H1 (cell line): Measurements from ENCODE around the gene TTLL1. TPM values are rescaled to one million over a fixed set of nuclear protein-coding genes. Genes with fewer than 3 reads are reported as not detected.

Source experiments
- CTCF ChIA-PET: fragments of 300-600 bp; sonication (Branson Sonifier 250); formaldehyde crosslinking; loops from one replicate; lab custom pipeline; 2021; ENCODE audit not compliant: partially characterized antibody; lab: Charles Lee
- POLR2A ChIA-PET: fragments of 300-600 bp; sonication (Branson Sonifier 250); formaldehyde crosslinking; loops from one replicate; lab custom pipeline; 2021; ENCODE audit warnings: inconsistent platforms; ENCODE audit not compliant: partially characterized antibody; lab: Charles Lee
- DNase-seq, 2 experiments: peaks; one replicate each; pipeline versions ENCODE4 v3.0.0 to v3.0.0-alpha.2; 2010 to 2022; ENCODE audit warnings: low spot score in 2 of 2, low read depth in 1 of 2, mixed read lengths in 1 of 2
- FAIRE-seq: peaks from 2 replicates; lab custom pipeline; 2011; peaks lifted over from hg19 to GRCh38; lab: Jason Lieb, UNC
- H2AFZ ChIP-seq: 2 replicates; pipeline ENCODE4 v1.8.1; 2012; ENCODE audit warnings: low read length, inconsistent platforms
- H2AK5ac ChIP-seq: 2 replicates; pipeline ENCODE4 v1.6.1; 2013; ENCODE audit warnings: low read depth, low read length
- H2BK120ac ChIP-seq: replicated peaks from 2 replicates; pipeline ENCODE3; 2013; ENCODE audit warnings: low read depth, low read length, inconsistent platforms
- H2BK12ac ChIP-seq: 2 replicates; pipeline ENCODE4 v1.6.1; 2013; ENCODE audit warnings: low read depth, low read length
- H2BK15ac ChIP-seq: 2 replicates; pipeline ENCODE4 v1.6.1; 2013; ENCODE audit warnings: low read length
- H2BK20ac ChIP-seq: 2 replicates; pipeline ENCODE4 v1.6.1; 2013; ENCODE audit warnings: low read length
- H2BK5ac ChIP-seq: 2 replicates; pipeline ENCODE4 v1.6.1; 2013; ENCODE audit warnings: low read depth, low read length
- H3K14ac ChIP-seq: 2 replicates; pipeline ENCODE4 v1.6.1; 2013; ENCODE audit warnings: inconsistent platforms; ENCODE audit not compliant: insufficient read length
- H3K18ac ChIP-seq: 2 replicates; pipeline ENCODE4 v1.6.1; 2013; ENCODE audit warnings: low read length; ENCODE audit errors: extremely low read depth
- H3K23ac ChIP-seq: 2 replicates; pipeline ENCODE4 v1.6.1; 2013; ENCODE audit warnings: inconsistent platforms; ENCODE audit not compliant: insufficient read length
- H3K23me2 ChIP-seq: 2 replicates; pipeline ENCODE4 v1.6.1; 2013; ENCODE audit warnings: low read depth, low read length
- H3K27ac ChIP-seq: 2 replicates; pipeline ENCODE4 v1.6.1; 2011; ENCODE audit warnings: low read depth, low read length, inconsistent platforms
- H3K27me3 ChIP-seq, 4 experiments: replicated peaks in 1 of 4; 1 replicate in 1 of 4; 2 replicates in 3 of 4; pipeline versions ENCODE4 v1.6.1 to v1.8.1; 2011 to 2013; ENCODE audit warnings: low read length in 3 of 4, mild to moderate bottlenecking in 3 of 4, inconsistent platforms in 2 of 4, mixed read lengths in 2 of 4, moderate library complexity in 1 of 4; ENCODE audit not compliant: control insufficient read depth in 3 of 4, insufficient read depth in 3 of 4; ENCODE audit errors: extremely low read depth in 1 of 4
- H3K36me3 ChIP-seq, 4 experiments: 2 replicates each; pipeline versions ENCODE4 v1.6.1 to v1.8.1; 2011 to 2013; ENCODE audit warnings: mild to moderate bottlenecking in 4 of 4, low read length in 3 of 4, moderate library complexity in 2 of 4, control low read depth in 1 of 4, inconsistent platforms in 1 of 4; ENCODE audit not compliant: insufficient read depth in 4 of 4, control insufficient read depth in 2 of 4
- H3K4ac ChIP-seq: replicated peaks from 2 replicates; pipeline ENCODE3; 2013; ENCODE audit warnings: low read length, low read depth, mixed read lengths, inconsistent platforms; ENCODE audit not compliant: insufficient read length
- H3K4me1 ChIP-seq, 4 experiments: replicated peaks in 1 of 4; 1 replicate in 1 of 4; 2 replicates in 3 of 4; pipeline versions ENCODE4 v1.6.1 to v1.8.1; 2011 to 2013; ENCODE audit warnings: low read length in 3 of 4, inconsistent platforms in 2 of 4, mixed read lengths in 1 of 4; ENCODE audit not compliant: insufficient read depth in 4 of 4, control insufficient read depth in 3 of 4
- H3K4me2 ChIP-seq, 2 experiments: 2 replicates each; pipeline versions ENCODE4 v1.6.1 to v1.8.1; 2011 to 2013; ENCODE audit warnings: low read depth in 2 of 2, low read length in 2 of 2, control low read depth in 1 of 2, inconsistent platforms in 1 of 2, mild to moderate bottlenecking in 1 of 2; ENCODE audit not compliant: insufficient read depth in 1 of 2
- H3K4me3 ChIP-seq, 4 experiments: fragments of 200-600, 300-600 bp in 1 of 4; sonication (generic), shearing (Covaris generic), sonication (Bioruptor Twin) in 1 of 4; 2 replicates each; pipeline versions ENCODE4 v1.5.1 to v1.8.1; 2011 to 2016; ENCODE audit warnings: low read length in 4 of 4, low read depth in 3 of 4, control low read depth in 2 of 4, inconsistent platforms in 2 of 4, mild to moderate bottlenecking in 2 of 4, mixed read lengths in 1 of 4, moderate library complexity in 1 of 4; ENCODE audit not compliant: insufficient read depth in 2 of 4; ENCODE audit errors: extremely low read depth in 1 of 4
- H3K56ac ChIP-seq: replicated peaks from 2 replicates; pipeline ENCODE3; 2013; ENCODE audit warnings: low read depth, mild to moderate bottlenecking, mixed read lengths, low read length, inconsistent platforms; ENCODE audit not compliant: insufficient read length
- H3K79me1 ChIP-seq: 2 replicates; pipeline ENCODE4 v1.6.1; 2013; ENCODE audit warnings: low read depth, low read length, control low read depth
- H3K79me2 ChIP-seq, 2 experiments: 2 replicates each; pipeline versions ENCODE4 v1.6.1 to v1.8.1; 2012 to 2013; ENCODE audit warnings: low read length in 2 of 2, mild to moderate bottlenecking in 2 of 2, inconsistent platforms in 1 of 2; ENCODE audit not compliant: insufficient read depth in 2 of 2, control insufficient read depth in 1 of 2
- H3K9ac ChIP-seq, 4 experiments: replicated peaks in 1 of 4; 1 replicate in 1 of 4; 2 replicates in 3 of 4; pipeline versions ENCODE4 v1.6.1 to v1.8.1; 2011 to 2013; ENCODE audit warnings: low read depth in 3 of 4, low read length in 3 of 4, control low read depth in 2 of 4, mild to moderate bottlenecking in 2 of 4, moderate library complexity in 2 of 4, inconsistent platforms in 1 of 4; ENCODE audit errors: extremely low read depth in 1 of 4
- H3K9me3 ChIP-seq, 2 experiments: 2 replicates each; pipeline versions ENCODE4 v1.6.1 to v1.8.1; 2012 to 2013; ENCODE audit warnings: mild to moderate bottlenecking in 2 of 2, moderate library complexity in 2 of 2, control low read depth in 1 of 2, inconsistent platforms in 1 of 2, low read depth in 1 of 2, low read length in 1 of 2, mixed read lengths in 1 of 2; ENCODE audit not compliant: insufficient read depth in 2 of 2
- H4K20me1 ChIP-seq, 2 experiments: replicated peaks in 1 of 2; 2 replicates each; pipeline versions ENCODE3 to v1.8.1; 2011 to 2013; ENCODE audit warnings: inconsistent platforms in 2 of 2, low read length in 2 of 2, mild to moderate bottlenecking in 1 of 2; ENCODE audit not compliant: insufficient read depth in 2 of 2, control insufficient read depth in 1 of 2
- H4K5ac ChIP-seq: 2 replicates; pipeline ENCODE4 v1.6.1; 2013; ENCODE audit warnings: low read length, low read depth, mixed read lengths, inconsistent platforms; ENCODE audit not compliant: insufficient read length
- H4K8ac ChIP-seq: 2 replicates; pipeline ENCODE4 v1.8.0; 2013; ENCODE audit warnings: mild to moderate bottlenecking, moderate library complexity, low read length, inconsistent platforms; ENCODE audit not compliant: insufficient read depth; ENCODE audit errors: extremely low read depth
- H4K91ac ChIP-seq: replicated peaks from 2 replicates; pipeline ENCODE3; 2013; ENCODE audit warnings: low read length, mixed read lengths, inconsistent platforms; ENCODE audit not compliant: insufficient read length
- HDAC6 ChIP-seq: IDR thresholded peaks from one replicate; pipeline ENCODE4 v1.7.1; 2012; ENCODE audit warnings: low read depth, mild to moderate bottlenecking, inconsistent platforms, low read length, moderate library complexity
- KDM4A ChIP-seq: IDR thresholded peaks from one replicate; pipeline ENCODE4 v1.7.1; 2012; ENCODE audit warnings: low read depth, mild to moderate bottlenecking, moderate library complexity, low read length, inconsistent platforms; ENCODE audit not compliant: severe bottlenecking
- RBBP5 ChIP-seq: IDR thresholded peaks from 2 replicates; pipeline ENCODE4 v1.7.1; 2012; ENCODE audit warnings: low read depth, mild to moderate bottlenecking, inconsistent platforms, low read length, moderate library complexity, borderline replicate concordance
- TEAD4 ChIP-seq: IDR thresholded peaks from 2 replicates; pipeline ENCODE4 v1.6.1; 2012; ENCODE audit warnings: low read depth, low read length, inconsistent platforms, mixed read lengths
- whole genome bisulfite sequencing, 2 experiments: shearing (Covaris generic) in 1 of 2; methylation state at CpG; one replicate each; pipeline versions ENCODE4 v1.1.6 to v1.1.7; 2013 to 2015; ENCODE audit warnings: low lambda C conversion rate in 2 of 2, mixed read lengths in 2 of 2, inconsistent platforms in 1 of 2, low coverage in 1 of 2, missing lambda C conversion rate in 1 of 2; ENCODE audit not compliant: insufficient replicate concordance in 2 of 2, insufficient coverage in 1 of 2, insufficient read length in 1 of 2; ENCODE audit errors: extremely low coverage in 1 of 2, missing lambda C conversion rate in 1 of 2; 5-methylcytosine and 5-hydroxymethylcytosine counted together
- polyA plus RNA-seq, 7 experiments: library from polyadenylated mRNA; depleted of rRNA in 3 of 7; stranded (reverse) in 5 of 7; unstranded in 2 of 7; fragments of >200 nt in 5 of 7; fragments of 200-250 nt in 2 of 7; gene quantifications; 1 replicate in 5 of 7; 2 replicates in 1 of 7; 4 replicates in 1 of 7; pipeline versions ENCODE4 v1.2.1 to v1.2.3, GENCODE V29; 2011 to 2013; ENCODE audit warnings: missing spikeins in 2 of 7, mixed read lengths in 2 of 7
- total RNA-seq: library from RNA; stranded (reverse); fragmentation: NEBNext Ultra II Directional; extraction: Animal tissue kit (Norgen Biotek cat#: 25700); gene quantifications from 2 replicates; pipeline ENCODE4 v1.2.1, GENCODE V29; 2021

TTLL1 gene
- total and polyA plus RNA-seq, 2 of the 8 experiments (the other 6 are each of a cell fraction or from before 2014, with no cell fraction given), result 5.0 to 13.8 TPM

DNA sequence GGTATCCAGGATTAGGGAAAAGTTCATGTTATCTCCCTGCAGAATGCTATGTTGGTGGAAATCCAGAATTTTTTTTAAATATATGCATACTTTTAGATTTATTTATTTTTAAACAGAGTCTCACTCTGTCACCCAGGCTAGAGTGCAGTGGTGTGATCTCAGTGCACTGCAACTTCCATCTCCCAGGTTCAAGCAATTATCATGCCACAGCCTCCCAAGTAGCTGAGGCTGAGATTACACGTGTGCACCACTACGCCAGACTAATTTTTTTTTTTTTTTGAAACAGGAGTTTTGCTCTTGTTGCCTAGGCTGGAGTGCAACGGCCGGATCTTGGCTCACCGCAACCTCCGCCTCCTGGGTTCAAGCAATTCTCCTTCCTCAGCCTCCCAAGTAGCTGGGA is 76.8 kb downstream of the TTLL1 start:
- Histone ChIP-seq H3K14ac (no peak overlapping the region), H3K27me3 (peaks cover 0 to 5% (median 1%) of the 10 kb centered on the region in 4 experiments; a peak in 3 of 7 replicates), H3K23ac (no peak overlapping the region), H2BK5ac (no peak overlapping the region), H3K9ac (no peak overlapping the region), H2AFZ (no peak overlapping the region), H4K5ac (no peak overlapping the region), H2BK15ac (no peak overlapping the region), H3K4me1 (peaks cover 7 to 21% (median 12%) of the 10 kb centered on the region in 4 experiments), H2BK20ac (no peak overlapping the region), H3K4me3 (no peak overlapping the region), H4K8ac (no peak overlapping the region), H3K18ac (no peak overlapping the region), H2BK12ac (no peak overlapping the region), H4K91ac (no peak overlapping the region), H2BK120ac (no peak overlapping the region), H3K79me2 (peaks cover 20 to 67% of the 10 kb centered on the region in 2 experiments), H3K4me2 (no peak overlapping the region; a peak in 1 of 4 replicates)
- POLR2A ChIA-PET, result interaction anchor here (7.5 kb wide), 1 partner anchor 8 kb away, joined by 94 read pairs; no protein-coding TSS in a partner anchor
- CTCF ChIA-PET, result interaction anchor here (0.7 to 3.2 kb wide), 6 partner anchors 22 to 109 kb away, joined by 3 to 9 read pairs (median 4); no protein-coding TSS in a partner anchor
- FAIRE-seq (no peak), DNase-seq (no peak)
- no peak for TF ChIP-seq KDM4A
- TF ChIP-seq RBBP5, result no peak
- TF ChIP-seq HDAC6, result no peak
- TF ChIP-seq TEAD4, result no peak
- TF ChIP-seq, all 59 proteins: peak for 0
- Histone ChIP-seq H3K4ac (no peak overlapping the region), H3K36me3 (no peaks in the 10 kb centered on the region), H3K27ac (no peak overlapping the region), H3K9me3 (no peaks in the 10 kb centered on the region), H3K23me2 (peaks cover 14% of the 10 kb centered on the region), H2AK5ac (no peak overlapping the region), H3K79me1 (peaks cover 16% of the 10 kb centered on the region), H4K20me1 (peaks cover 11 to 22% of the 10 kb centered on the region in 2 experiments), H3K56ac (no peak overlapping the region)
- 95% methylated on average over 6 of the region's 6 CpGs; no CpG with 5 or more reads in 1 of the 2 experiments for WGBS, 2 experiments
